Pancreas (tissue), 10 donors: ENCODE measurements around the gene LRMDA. TPM values are rescaled to one million over a fixed set of nuclear protein-coding genes. Genes with fewer than 3 reads are reported as not detected.

Source experiments
- ATAC-seq, 4 donors: fragments of 200-7000 bp; cut with Tn5 transposase; one replicate each; pipeline versions ENCODE4 v1.8.0 to v1.9.1; 2020; ENCODE audit warnings: mild to moderate bottlenecking in 4 of 4, moderate library complexity in 4 of 4
- DNase-seq, 6 donors: peaks; one replicate each; pipeline ENCODE4 v3.0.0-alpha.2; 2020
- FAIRE-seq: peaks from 2 replicates; lab custom pipeline; 2012; peaks lifted over from hg19 to GRCh38; lab: Jason Lieb, UNC
- H3K27ac ChIP-seq, 4 donors: fragments of 200-600 bp; sonication (generic); 1 replicate in 3 of 4; 2 replicates in 1 of 4; pipeline versions ENCODE4 v1.5.0 to v1.8.0; 2020
- H3K27me3 ChIP-seq, 4 donors: fragments of 200-600 bp; one replicate each; pipeline ENCODE4 v1.8.0; 2021
- H3K36me3 ChIP-seq, 3 donors: fragments of 200-600 bp; sonication (generic) in 1 of 3; one replicate each; pipeline versions ENCODE4 v1.5.0 to v1.8.0; 2020 to 2021
- H3K4me1 ChIP-seq, 3 donors: fragments of 200-600 bp; one replicate each; pipeline ENCODE4 v1.8.0; 2021
- H3K4me3 ChIP-seq, 4 donors: fragments of 200-600 bp; sonication (generic) in 2 of 4; one replicate each; pipeline versions ENCODE4 v1.5.0 to v1.8.0; 2020 to 2021
- H3K9me3 ChIP-seq, 4 donors: fragments of 200-600 bp; one replicate each; pipeline ENCODE4 v1.8.0; 2021
- WGBS, 2 donors: extraction: QIAGEN DNeasy Blood & Tissue Kit; methylation state at CpG; one replicate each; pipeline ENCODE4 v1.1.7; 2013; 5-methylcytosine and 5-hydroxymethylcytosine counted together
- intact Hi-C, 3 donors: fragments of 100-400 bp; cut with DNase I; formaldehyde crosslinking; loops; one replicate each; pipeline versions ENCODE4 v1.11.1 to v1.14.2; 2022
- polyA plus RNA-seq, 2 donors: library from polyadenylated mRNA; stranded (reverse); fragments of 200-250 nt; gene quantifications; one replicate each; pipeline ENCODE4 v1.2.3, GENCODE V29; 2013
- total RNA-seq, 6 donors: library from RNA; stranded (reverse); fragmentation: NEBNext Ultra II Directional in 4 of 6; extraction: Animal tissue kit (Norgen Biotek cat#: 25700) in 4 of 6; gene quantifications; one replicate each; pipeline versions ENCODE4 v1.2.1 to v1.2.4, GENCODE V29; 2021 to 2023
- TF ChIP-seq, protein P1 (sequence below), 4 donors: fragments of 200-600 bp; sonication (generic) in 3 of 4; IDR thresholded peaks; one replicate each; pipeline versions ENCODE4 v1.5.0 to v1.8.0; 2021; ENCODE audit warnings: antibody characterized with exemption in 4 of 4
- donor health status: healthy with polysubstance abuse.
- donor health status: DM: no; HTN: no; CAD: no; lungs with moderate emphysema.
- donor health status: DM: no; HTN: no; CAD: no.
- donor health status: control.
- donor health status: control.
- donor health status: Bipolar disorder and iron deficiency.
- donor health status: DM: yes; HTN: yes; CAD: no.
- donor health status: DM: no; HTN: no; CAD: no.
- donor health status: DM: no; HTN: no; CAD: no.
- donor health status: DM: yes; HTN: yes; CAD: no.

Gene LRMDA
- total and polyA plus RNA-seq, 8 donors, result 4.6 to 21.2 (median 13.4) TPM

GRCh38 chr10:76045174-76045573 lies 613.8 kb downstream of the LRMDA start:
- Histone ChIP-seq H3K4me3 (no peak overlapping the region), H3K36me3 (no peaks in the 10 kb centered on the region), H3K4me1 (no peaks in the 10 kb centered on the region), H3K27me3 (no peaks in the 10 kb centered on the region), H3K27ac (no peak overlapping the region), H3K9me3 (no peaks in the 10 kb centered on the region)
- FAIRE-seq (no peak), DNase-seq (no peak), ATAC-seq (no peak)
- WGBS, 2 donors, result 94 to 100% methylated on average over 1 of the region's 1 CpG
- TF ChIP-seq, protein P1, sequence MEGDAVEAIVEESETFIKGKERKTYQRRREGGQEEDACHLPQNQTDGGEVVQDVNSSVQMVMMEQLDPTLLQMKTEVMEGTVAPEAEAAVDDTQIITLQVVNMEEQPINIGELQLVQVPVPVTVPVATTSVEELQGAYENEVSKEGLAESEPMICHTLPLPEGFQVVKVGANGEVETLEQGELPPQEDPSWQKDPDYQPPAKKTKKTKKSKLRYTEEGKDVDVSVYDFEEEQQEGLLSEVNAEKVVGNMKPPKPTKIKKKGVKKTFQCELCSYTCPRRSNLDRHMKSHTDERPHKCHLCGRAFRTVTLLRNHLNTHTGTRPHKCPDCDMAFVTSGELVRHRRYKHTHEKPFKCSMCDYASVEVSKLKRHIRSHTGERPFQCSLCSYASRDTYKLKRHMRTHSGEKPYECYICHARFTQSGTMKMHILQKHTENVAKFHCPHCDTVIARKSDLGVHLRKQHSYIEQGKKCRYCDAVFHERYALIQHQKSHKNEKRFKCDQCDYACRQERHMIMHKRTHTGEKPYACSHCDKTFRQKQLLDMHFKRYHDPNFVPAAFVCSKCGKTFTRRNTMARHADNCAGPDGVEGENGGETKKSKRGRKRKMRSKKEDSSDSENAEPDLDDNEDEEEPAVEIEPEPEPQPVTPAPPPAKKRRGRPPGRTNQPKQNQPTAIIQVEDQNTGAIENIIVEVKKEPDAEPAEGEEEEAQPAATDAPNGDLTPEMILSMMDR (IDR thresholded peaks at IDR 0.05), result no peak
- intact Hi-C loops, result no loop called here

- no peak overlapping the region for H3K4me3 ChIP-seq
- H3K4me1 ChIP-seq, result peaks cover 0 to 7% (median 0%) of the 10 kb centered on the region in 3 donors
- H3K36me3 ChIP-seq, result no peaks in the 10 kb centered on the region
- no peak overlapping the region for H3K27ac ChIP-seq
- intact Hi-C loops, result no loop called here
- H3K9me3 ChIP-seq, result no peaks in the 10 kb centered on the region
- DNase-seq (no peak), FAIRE-seq (no peak), ATAC-seq (no peak)
- WGBS, 2 donors, result 99% methylated on average over 3 of the region's 3 CpGs
- TF ChIP-seq, protein P1 (IDR thresholded peaks at IDR 0.05), result no peak
- H3K27me3 ChIP-seq, result no peaks in the 10 kb centered on the region
Measured at GRCh38 chr10:76047521-76047920, 616.1 kb downstream of the LRMDA start.

DNA sequence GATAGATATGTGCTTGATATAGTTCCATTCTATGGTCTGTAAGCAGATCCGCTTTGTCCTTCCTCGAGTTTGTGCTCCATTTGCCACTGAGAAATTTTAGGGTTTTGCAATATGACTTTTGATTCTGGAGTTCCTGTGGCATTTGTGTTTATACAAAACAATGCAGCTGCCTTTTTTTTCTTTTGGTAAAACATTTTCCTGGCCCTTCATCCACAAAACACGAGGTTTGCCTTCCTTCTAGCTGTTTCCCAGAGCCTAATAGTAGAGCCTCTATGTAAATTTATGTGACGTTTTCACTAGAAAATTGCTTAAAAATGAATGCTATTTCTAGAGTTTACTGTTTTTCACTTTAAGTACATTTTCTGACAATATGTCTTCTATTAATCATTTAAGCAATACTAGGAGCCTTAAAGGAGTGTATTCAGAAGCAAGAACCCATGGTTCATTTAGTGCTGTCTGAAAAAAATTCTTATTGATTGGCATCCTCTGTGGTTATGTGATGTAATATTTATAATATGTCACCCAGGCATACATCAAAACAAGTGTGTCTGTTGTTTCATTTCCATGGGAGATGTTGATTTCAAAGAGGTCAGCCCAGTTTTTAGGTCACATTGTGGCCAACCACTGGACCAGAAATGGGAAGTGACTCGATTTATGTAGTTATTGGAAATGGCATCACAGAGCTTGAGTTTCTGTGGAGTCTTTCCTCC lies 618.3 kb downstream of the LRMDA start:
- WGBS, 2 donors, result 88 to 91% methylated on average over 5 of the region's 5 CpGs
- intact Hi-C loops, result no loop called here
- Histone ChIP-seq H3K36me3 (no peaks in the 10 kb centered on the region), H3K27me3 (no peaks in the 10 kb centered on the region), H3K4me3 (no peak overlapping the region), H3K9me3 (no peaks in the 10 kb centered on the region), H3K4me1 (peaks cover 0 to 7% (median 0%) of the 10 kb centered on the region in 3 donors), H3K27ac (no peak overlapping the region)
- ATAC-seq (peak in 1 of 4 donors; percentile 35), DNase-seq (no peak), FAIRE-seq (no peak)
- TF ChIP-seq, protein P1 (IDR thresholded peaks at IDR 0.05), result no peak

GRCh38 chr10:76050291-76050625 lies 618.8 kb downstream of the LRMDA start:
- no peaks in the 10 kb centered on the region for H3K9me3 ChIP-seq
- H3K4me1 ChIP-seq, result peaks cover 0 to 7% (median 0%) of the 10 kb centered on the region in 3 donors
- DNase-seq (no peak), FAIRE-seq (no peak), ATAC-seq (no peak)
- intact Hi-C loops, result no loop called here
- H3K27ac ChIP-seq, result no peak overlapping the region
- H3K4me3 ChIP-seq, result no peak overlapping the region
- no peaks in the 10 kb centered on the region for H3K27me3 ChIP-seq
- TF ChIP-seq, protein P1 (IDR thresholded peaks at IDR 0.05), result no peak
- no peaks in the 10 kb centered on the region for H3K36me3 ChIP-seq
